ENCODE results near the gene ANTXR1. TPM values are rescaled to one million over a fixed set of nuclear protein-coding genes. Genes with fewer than 3 reads are reported as not detected.

Gene ANTXR1
- total and polyA plus RNA-seq, 2 donors (not counting 3 experiments of a cell fraction or from before 2014, with no cell fraction given) = 4.2 to 17.3 TPM

DNA sequence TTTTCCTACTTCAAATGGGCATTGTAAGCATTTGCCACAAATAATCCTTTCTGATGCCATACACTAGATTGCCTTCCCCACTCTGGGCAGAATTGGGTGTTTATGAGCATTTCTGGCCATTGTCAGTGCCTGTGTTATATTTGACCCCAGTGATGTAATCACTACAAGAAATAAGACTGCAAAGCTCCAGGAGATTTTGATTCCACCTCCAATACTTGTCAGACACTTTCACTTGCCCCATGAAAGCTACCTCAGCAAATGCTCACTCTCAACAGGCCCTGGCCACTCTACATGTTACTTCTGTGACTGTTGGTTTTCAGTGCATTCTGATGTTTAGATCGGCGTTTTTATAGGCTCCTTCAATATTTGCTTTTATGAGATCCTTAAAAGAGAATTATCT is 239.0 kb downstream of the ANTXR1 start:
- peak overlapping the region; percentile 6 for H3K9ac ChIP-seq (replicated peaks; ENCODE audit: extremely low read depth, insufficient read depth, low read length)
- no peak overlapping the region for H3K4me3 ChIP-seq (replicated peaks in 1 of 3; ENCODE audit: insufficient read depth in 1 of 3, low read depth in 1 of 3, low read length in 3 of 3)
- H3K36me3 ChIP-seq (ENCODE audit: control insufficient read depth in 2 of 2, extremely low read depth in 1 of 2, insufficient read depth in 2 of 2, low read length in 2 of 2) = no peaks in the 10 kb centered on the region
- ChIA-PET CTCF (interaction anchor here (0.9 kb wide), 1 partner anchor 190 kb away, joined by 3 read pairs; no protein-coding TSS in a partner anchor), POLR2A (no interaction called here)
- no peaks in the 10 kb centered on the region for H3K27me3 ChIP-seq (ENCODE audit: control insufficient read depth in 2 of 2, insufficient read depth in 2 of 2, low read length in 2 of 2)
- TF ChIP-seq MYC (IDR thresholded peaks at IDR 0.05; ENCODE audit: low read depth, low read length) = no peak
- TF ChIP-seq MAX (IDR thresholded peaks at IDR 0.05; ENCODE audit: insufficient read depth, insufficient read length) = no peak
- H2AFZ ChIP-seq (ENCODE audit: low read depth, low read length) = peak overlapping the region; percentile 10
- DNase-seq (ENCODE audit: low read depth, low spot score) (no peak), FAIRE-seq (no peak)
- no peak overlapping the region for H3K4me2 ChIP-seq (ENCODE audit: insufficient read depth, low read length)
- no peaks in the 10 kb centered on the region for H3K9me1 ChIP-seq (replicated peaks; ENCODE audit: control insufficient read depth, extremely low read depth, insufficient read depth, low read length)
- intact Hi-C loops (cut with micrococcal nuclease) (loop anchor here (2.0 kb wide), 1 partner anchor 17 kb away; no protein-coding TSS in a partner anchor), dilution Hi-C loops (cut with MboI; ENCODE audit: extremely low pct_ligation_motif_present, low sequenced_read_pairs) (no loop called here)
- no TSS peak for BruUV-seq (replicated peaks)
- H3K9me3 ChIP-seq (replicated peaks; ENCODE audit: control insufficient read depth, insufficient read depth, low read length) = no peaks in the 10 kb centered on the region
- H3K27ac ChIP-seq (ENCODE audit: insufficient read depth, low read depth, low read length) = peak overlapping the region; percentile 96
- H3K4me1 ChIP-seq (ENCODE audit: control insufficient read depth, extremely low read depth, insufficient read depth, low read length) = peaks cover 30% of the 10 kb centered on the region
- H3K79me2 ChIP-seq (ENCODE audit: control insufficient read depth, insufficient read depth, low read length) = no peaks in the 10 kb centered on the region
- H4K20me1 ChIP-seq (replicated peaks; ENCODE audit: control insufficient read depth, extremely low read depth, insufficient read depth, low read length) = no peaks in the 10 kb centered on the region

GRCh38 chr2:69253112-69253511 is 240.1 kb downstream of the ANTXR1 start:
- no TSS peak for BruUV-seq (replicated peaks)
- intact Hi-C loops (cut with micrococcal nuclease) = loop anchor here (1.0 to 2.0 kb wide), 2 partner anchors 18 to 207 kb away; no protein-coding TSS in a partner anchor
- Histone ChIP-seq H3K4me3 (replicated peaks in 1 of 3; ENCODE audit: insufficient read depth in 1 of 3, low read depth in 1 of 3, low read length in 3 of 3) (no peak overlapping the region), H3K4me1 (ENCODE audit: control insufficient read depth, extremely low read depth, insufficient read depth, low read length) (peaks cover 30% of the 10 kb centered on the region), H3K27ac (ENCODE audit: insufficient read depth, low read depth, low read length) (peak overlapping the region; percentile 96), H3K79me2 (ENCODE audit: control insufficient read depth, insufficient read depth, low read length) (no peaks in the 10 kb centered on the region), H3K4me2 (ENCODE audit: insufficient read depth, low read length) (peak overlapping the region; percentile 76), H3K27me3 (ENCODE audit: control insufficient read depth in 2 of 2, insufficient read depth in 2 of 2, low read length in 2 of 2) (no peaks in the 10 kb centered on the region), H3K9me3 (replicated peaks; ENCODE audit: control insufficient read depth, insufficient read depth, low read length) (no peaks in the 10 kb centered on the region), H3K36me3 (ENCODE audit: control insufficient read depth in 2 of 2, extremely low read depth in 1 of 2, insufficient read depth in 2 of 2, low read length in 2 of 2) (no peaks in the 10 kb centered on the region), H3K9ac (replicated peaks; ENCODE audit: extremely low read depth, insufficient read depth, low read length) (peak overlapping the region; percentile 71), H4K20me1 (replicated peaks; ENCODE audit: control insufficient read depth, extremely low read depth, insufficient read depth, low read length) (no peaks in the 10 kb centered on the region), H3K9me1 (replicated peaks; ENCODE audit: control insufficient read depth, extremely low read depth, insufficient read depth, low read length) (no peaks in the 10 kb centered on the region), H2AFZ (ENCODE audit: low read depth, low read length) (peak overlapping the region; percentile 3)
- POLR2A ChIA-PET = no interaction called here
- TF ChIP-seq EZH2 (IDR thresholded peaks at IDR 0.05; ENCODE audit: borderline replicate concordance, low read depth, low read length, severe bottlenecking) (no peak), MAX (IDR thresholded peaks at IDR 0.05; ENCODE audit: insufficient read depth, insufficient read length) (no peak), POLR2AphosphoS5 (IDR thresholded peaks at IDR 0.05; ENCODE audit: insufficient read depth, low read depth, low read length) (no peak), GATA2 (IDR thresholded peaks at IDR 0.05; ENCODE audit: insufficient read depth, insufficient read length, low read depth, low read length) (no peak), JUN (IDR thresholded peaks at IDR 0.05; ENCODE audit: borderline replicate concordance, insufficient read depth, insufficient read length, low read depth) (no peak), FOS (IDR thresholded peaks at IDR 0.05; ENCODE audit: borderline replicate concordance, insufficient read depth, low read length) (no peak)
- TF ChIP-seq, protein P1, sequence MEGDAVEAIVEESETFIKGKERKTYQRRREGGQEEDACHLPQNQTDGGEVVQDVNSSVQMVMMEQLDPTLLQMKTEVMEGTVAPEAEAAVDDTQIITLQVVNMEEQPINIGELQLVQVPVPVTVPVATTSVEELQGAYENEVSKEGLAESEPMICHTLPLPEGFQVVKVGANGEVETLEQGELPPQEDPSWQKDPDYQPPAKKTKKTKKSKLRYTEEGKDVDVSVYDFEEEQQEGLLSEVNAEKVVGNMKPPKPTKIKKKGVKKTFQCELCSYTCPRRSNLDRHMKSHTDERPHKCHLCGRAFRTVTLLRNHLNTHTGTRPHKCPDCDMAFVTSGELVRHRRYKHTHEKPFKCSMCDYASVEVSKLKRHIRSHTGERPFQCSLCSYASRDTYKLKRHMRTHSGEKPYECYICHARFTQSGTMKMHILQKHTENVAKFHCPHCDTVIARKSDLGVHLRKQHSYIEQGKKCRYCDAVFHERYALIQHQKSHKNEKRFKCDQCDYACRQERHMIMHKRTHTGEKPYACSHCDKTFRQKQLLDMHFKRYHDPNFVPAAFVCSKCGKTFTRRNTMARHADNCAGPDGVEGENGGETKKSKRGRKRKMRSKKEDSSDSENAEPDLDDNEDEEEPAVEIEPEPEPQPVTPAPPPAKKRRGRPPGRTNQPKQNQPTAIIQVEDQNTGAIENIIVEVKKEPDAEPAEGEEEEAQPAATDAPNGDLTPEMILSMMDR (IDR thresholded peaks at IDR 0.05; ENCODE audit: extremely low read depth in 1 of 2, insufficient read depth in 1 of 2, low read depth in 1 of 2, low read length in 2 of 2) = no peak
- dilution Hi-C loops (cut with MboI; ENCODE audit: extremely low pct_ligation_motif_present, low sequenced_read_pairs) = no loop called here
- FAIRE-seq = peak; percentile 15
- DNase-seq (ENCODE audit: low read depth, low spot score) = peak; percentile 41
- CTCF ChIA-PET = interaction anchor here (0.7 kb wide), 1 partner anchor 170 kb away, joined by 3 read pairs; no protein-coding TSS in a partner anchor
